Vagina (tissue), 2 donors: Measurements from ENCODE around the gene RNF141.

Experiments
- POLR2A ChIP-seq, 2 donors: fragments of 450-650 bp; IDR thresholded peaks; one replicate each; pipeline ENCODE4 v1.6.1; 2017; ENCODE audit warnings: antibody characterized with exemption in 2 of 2, mild to moderate bottlenecking in 2 of 2, moderate library complexity in 2 of 2
- POLR2AphosphoS5 ChIP-seq, 2 donors: sonication (generic); formaldehyde crosslinking; IDR thresholded peaks; one replicate each; pipeline ENCODE4 v1.9.0; 2017; ENCODE audit warnings: antibody characterized with exemption in 2 of 2, mild to moderate bottlenecking in 2 of 2, low read depth in 1 of 2; ENCODE audit not compliant: insufficient read depth in 1 of 2

- TF ChIP-seq POLR2A (IDR thresholded peaks at IDR 0.05) (no peak), POLR2AphosphoS5 (IDR thresholded peaks at IDR 0.05; ENCODE audit: insufficient read depth in 1 of 2, low read depth in 1 of 2) (no peak)
Measured at GRCh38 chr11:10502770-10503169, 38.2 kb downstream of the RNF141 start.
